HCT116 (cell line): ENCODE data around the gene CTNNA1. TPM values are rescaled to one million over a fixed set of nuclear protein-coding genes. Genes with fewer than 3 reads are reported as not detected.

Source experiments
- ATAC-seq: fragments of 200-7000 bp; cut with Tn5 transposase; 2 replicates; pipeline ENCODE4 v1.9.1; 2020; ENCODE audit warnings: mild to moderate bottlenecking, moderate library complexity
- BruUV-seq: library from RNA; stranded (reverse); fragments of 400-500 nt; replicated peaks from 2 replicates; lab custom pipeline; 2021; lab: Mats Ljungman, UMichigan
- CTCF ChIA-PET: fragments of 300-600 bp; sonication (Branson Sonifier 250); formaldehyde crosslinking; loops from one replicate; lab custom pipeline; 2021; ENCODE audit warnings: antibody characterized with exemption; lab: Charles Lee
- POLR2A ChIA-PET: fragments of 300-600, 350-600 bp; sonication (Branson Sonifier 250); formaldehyde crosslinking; loops from one replicate; lab custom pipeline; 2021; ENCODE audit warnings: antibody characterized with exemption; lab: Charles Lee
- RAD21 ChIA-PET, 2 experiments: fragments of 300-600 bp; sonication (Branson Sonifier 250); formaldehyde crosslinking; loops; one replicate each; lab custom pipeline; 2023; ENCODE audit warnings: low total read pairs in 2 of 2; ENCODE audit not compliant: uncharacterized antibody in 2 of 2, unreplicated experiment in 2 of 2, low non-redundant PET in 1 of 2; lab: Charles Lee
- DNase-seq: peaks from one replicate; pipeline ENCODE4 v3.0.0-alpha.2; 2010; ENCODE audit warnings: low read depth, low spot score
- H2AFZ ChIP-seq: fragments of 200-600 bp; shearing (Covaris generic), sonication (generic); 2 replicates; pipeline ENCODE4 v1.6.1; 2017; ENCODE audit warnings: low read depth, mixed run types, mixed read lengths, antibody characterized with exemption, low read length; ENCODE audit not compliant: poor library complexity, severe bottlenecking
- H3K27ac ChIP-seq: 2 replicates; pipeline ENCODE4 v1.5.1; 2012; ENCODE audit warnings: low read depth, low read length
- H3K27me3 ChIP-seq: fragments of 200-600 bp; sonication (generic); 2 replicates; pipeline ENCODE4 v1.6.1; 2016; ENCODE audit warnings: mixed run types, low read length, mixed read lengths; ENCODE audit not compliant: insufficient read depth
- H3K36me3 ChIP-seq, 2 experiments: fragments of 200-500 bp in 1 of 2; fragments of 200-600 bp in 1 of 2; sonication (Bioruptor generic) in 1 of 2; sonication (generic) in 1 of 2; 2 replicates each; pipeline versions ENCODE4 v1.5.1 to v1.6.1; 2014 to 2016; ENCODE audit warnings: low read length in 2 of 2, inconsistent platforms in 1 of 2, mixed read lengths in 1 of 2, mixed run types in 1 of 2; ENCODE audit not compliant: insufficient read depth in 2 of 2, control insufficient read depth in 1 of 2
- H3K4me1 ChIP-seq, 2 experiments: fragments of 200-600 bp in 1 of 2; sonication (generic) in 1 of 2; 2 replicates each; pipeline versions ENCODE4 v1.5.1 to v1.6.1; 2012 to 2017; ENCODE audit warnings: low read length in 2 of 2, inconsistent platforms in 1 of 2, mild to moderate bottlenecking in 1 of 2, mixed read lengths in 1 of 2, mixed run types in 1 of 2, moderate library complexity in 1 of 2; ENCODE audit not compliant: insufficient read depth in 2 of 2, control insufficient read depth in 1 of 2
- H3K4me2 ChIP-seq: fragments of 200-600 bp; sonication (generic); 2 replicates; pipeline ENCODE4 v1.6.1; 2017; ENCODE audit warnings: mixed run types, low read length, mixed read lengths
- H3K4me3 ChIP-seq, 2 experiments: fragments of 200-600 bp in 1 of 2; sonication (generic) in 1 of 2; replicated peaks in 1 of 2; 2 replicates each; pipeline ENCODE4 v1.5.1; 2011 to 2016; ENCODE audit warnings: low read length in 2 of 2, control low read depth in 1 of 2, low read depth in 1 of 2, mild to moderate bottlenecking in 1 of 2, mixed read lengths in 1 of 2, mixed run types in 1 of 2
- H3K79me2 ChIP-seq: fragments of 200-600 bp; sonication (generic); 2 replicates; pipeline ENCODE4 v1.6.1; 2017; ENCODE audit warnings: mild to moderate bottlenecking, mixed run types, low read length, moderate library complexity, mixed read lengths; ENCODE audit not compliant: insufficient read depth
- H3K9ac ChIP-seq: fragments of 200-600 bp; sonication (generic); 2 replicates; pipeline ENCODE4 v1.6.1; 2016; ENCODE audit warnings: low read length, mixed read lengths
- H3K9me2 ChIP-seq: fragments of 200-600 bp; sonication (generic), shearing (Covaris generic); 2 replicates; pipeline ENCODE4 v1.6.1; 2017; ENCODE audit warnings: mixed run types, mild to moderate bottlenecking, moderate library complexity; ENCODE audit not compliant: insufficient read depth
- H3K9me3 ChIP-seq, 2 experiments: fragments of 200-500 bp in 1 of 2; fragments of 200-600 bp in 1 of 2; sonication (Bioruptor generic) in 1 of 2; sonication (generic) in 1 of 2; 2 replicates each; pipeline ENCODE4 v1.6.1; 2014 to 2017; ENCODE audit warnings: low read length in 2 of 2, mixed read lengths in 2 of 2, inconsistent platforms in 1 of 2, low read depth in 1 of 2, mild to moderate bottlenecking in 1 of 2, mixed run types in 1 of 2, moderate library complexity in 1 of 2; ENCODE audit not compliant: control insufficient read depth in 1 of 2, insufficient read depth in 1 of 2
- H4K20me1 ChIP-seq: fragments of 200-600 bp; sonication (generic), shearing (Covaris generic); 2 replicates; pipeline ENCODE4 v1.6.1; 2017; ENCODE audit warnings: mixed run types, mild to moderate bottlenecking, moderate library complexity; ENCODE audit not compliant: insufficient read depth
- EGR1 ChIP-seq: IDR thresholded peaks from 2 replicates; pipeline ENCODE4 v1.6.1; 2012; ENCODE audit warnings: low read depth
- JUND ChIP-seq: IDR thresholded peaks from 2 replicates; pipeline ENCODE4 v1.6.1; 2012
- MAX ChIP-seq: IDR thresholded peaks from 2 replicates; pipeline ENCODE4 v1.6.1; 2012
- RAD21 ChIP-seq: IDR thresholded peaks from 2 replicates; pipeline ENCODE4 v1.6.1; 2012; ENCODE audit warnings: low read depth, mild to moderate bottlenecking
- TCF7L2 ChIP-seq: IDR thresholded peaks from 2 replicates; pipeline ENCODE4 v1.7.0; 2011; ENCODE audit warnings: borderline replicate concordance, inconsistent platforms; ENCODE audit not compliant: insufficient read depth, insufficient read length; ENCODE audit errors: extremely low read depth
- intact Hi-C: fragments of 100-400 bp; cut with micrococcal nuclease; formaldehyde crosslinking; loops from 2 replicates; pipeline ENCODE4 v1.10.0; 2022
- total RNA-seq: library from RNA; stranded (reverse); gene quantifications from one replicate; pipeline ENCODE4 v1.2.1, GENCODE V29; 2021; ENCODE audit not compliant: unreplicated experiment

Gene CTNNA1
- total RNA-seq, 1 experiment from 2014 or later = 313 TPM

- Histone ChIP-seq H3K36me3 (no peaks in the 10 kb centered on the region), H3K4me1 (peaks cover 8 to 22% of the 10 kb centered on the region in 2 experiments), H3K27me3 (no peaks in the 10 kb centered on the region), H3K79me2 (no peaks in the 10 kb centered on the region), H3K4me2 (no peak overlapping the region), H4K20me1 (no peaks in the 10 kb centered on the region), H3K9ac (no peak overlapping the region), H3K27ac (no peak overlapping the region), H2AFZ (no peak overlapping the region), H3K4me3 (no peak overlapping the region), H3K9me2 (no peaks in the 10 kb centered on the region), H3K9me3 (no peaks in the 10 kb centered on the region)
- ChIA-PET POLR2A (no interaction called here), CTCF (no interaction called here), RAD21 (no interaction called here)
- TF ChIP-seq MAX (no peak), JUND (no peak), RAD21 (peak; percentile 30; the same call in 1 of the 2 replicates), TCF7L2 (no peak)
- no TSS peak for BruUV-seq
- intact Hi-C loops = no loop called here
- no peak for DNase-seq
- no peak for ATAC-seq
These were observed 219.6 kb downstream of the CTNNA1 start for GRCh38 chr5:138972836-138973235.

GRCh38 chr5:138974227-138975063 is 221.2 kb downstream of the CTNNA1 start:
- no TSS peak for BruUV-seq
- RAD21 ChIA-PET = no interaction called here
- H3K27me3 ChIP-seq = no peaks in the 10 kb centered on the region

More at GRCh38 chr5:138974227-138975063, 221.2 kb downstream of the CTNNA1 start:
- intact Hi-C loops = no loop called here
- peaks cover 2 to 21% of the 10 kb centered on the region in 2 experiments; a peak in 3 of 4 replicates for H3K4me1 ChIP-seq
- H3K4me2 ChIP-seq = no peak overlapping the region
- no peak for ATAC-seq
- no peak for DNase-seq
- ChIA-PET CTCF (no interaction called here), POLR2A (no interaction called here)
- H4K20me1 ChIP-seq = no peaks in the 10 kb centered on the region
- no peak for TF ChIP-seq EGR1
- no peak overlapping the region for H3K9ac ChIP-seq
- H3K4me3 ChIP-seq = no peak overlapping the region
- no peak overlapping the region for H3K27ac ChIP-seq
- no peaks in the 10 kb centered on the region for H3K9me2 ChIP-seq
- H2AFZ ChIP-seq = no peak overlapping the region
- no peaks in the 10 kb centered on the region for H3K9me3 ChIP-seq
- H3K36me3 ChIP-seq = no peaks in the 10 kb centered on the region
- H3K79me2 ChIP-seq = no peaks in the 10 kb centered on the region
